Gastroesophageal sphincter (tissue), 3 donors: ENCODE measurements around the gene TJP3.

Source experiments
- EP300 ChIP-seq: sonication (generic); formaldehyde crosslinking; IDR thresholded peaks from one replicate; pipeline ENCODE4 v1.6.1; 2017; ENCODE audit warnings: antibody characterized with exemption, mild to moderate bottlenecking
- POLR2AphosphoS5 ChIP-seq: sonication (generic); formaldehyde crosslinking; IDR thresholded peaks from one replicate; pipeline ENCODE4 v1.6.1; 2017; ENCODE audit warnings: antibody characterized with exemption
- TF ChIP-seq, protein P1 (sequence below), 4 experiments: fragments of 200-600 bp in 2 of 4; fragments of 450-650 bp in 2 of 4; sonication (generic) in 1 of 4; IDR thresholded peaks; one replicate each; pipeline ENCODE4 v1.5.1; 2017 to 2019; ENCODE audit warnings: antibody characterized with exemption in 4 of 4, mild to moderate bottlenecking in 2 of 4, moderate library complexity in 2 of 4

DNA sequence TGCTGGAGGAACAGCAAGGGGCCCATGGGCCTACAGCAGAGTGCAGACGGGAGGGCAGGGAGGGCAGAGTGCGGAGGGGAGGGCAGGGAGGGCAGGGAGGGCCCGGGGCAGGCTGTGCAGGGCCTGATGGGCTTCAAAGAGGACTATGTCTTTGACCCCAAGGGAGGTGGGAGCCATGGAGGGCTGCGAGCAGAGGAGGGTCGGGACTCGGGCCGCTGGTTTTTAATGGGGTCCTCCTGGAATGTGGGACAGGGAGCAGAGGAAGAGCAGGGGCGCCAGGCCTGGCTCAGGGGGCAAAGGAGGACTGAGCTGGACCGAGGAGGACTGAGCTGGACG, 11.6 kb upstream of the TJP3 start:
- TF ChIP-seq POLR2AphosphoS5 (no peak), EP300 (no peak)
- TF ChIP-seq, protein P1, sequence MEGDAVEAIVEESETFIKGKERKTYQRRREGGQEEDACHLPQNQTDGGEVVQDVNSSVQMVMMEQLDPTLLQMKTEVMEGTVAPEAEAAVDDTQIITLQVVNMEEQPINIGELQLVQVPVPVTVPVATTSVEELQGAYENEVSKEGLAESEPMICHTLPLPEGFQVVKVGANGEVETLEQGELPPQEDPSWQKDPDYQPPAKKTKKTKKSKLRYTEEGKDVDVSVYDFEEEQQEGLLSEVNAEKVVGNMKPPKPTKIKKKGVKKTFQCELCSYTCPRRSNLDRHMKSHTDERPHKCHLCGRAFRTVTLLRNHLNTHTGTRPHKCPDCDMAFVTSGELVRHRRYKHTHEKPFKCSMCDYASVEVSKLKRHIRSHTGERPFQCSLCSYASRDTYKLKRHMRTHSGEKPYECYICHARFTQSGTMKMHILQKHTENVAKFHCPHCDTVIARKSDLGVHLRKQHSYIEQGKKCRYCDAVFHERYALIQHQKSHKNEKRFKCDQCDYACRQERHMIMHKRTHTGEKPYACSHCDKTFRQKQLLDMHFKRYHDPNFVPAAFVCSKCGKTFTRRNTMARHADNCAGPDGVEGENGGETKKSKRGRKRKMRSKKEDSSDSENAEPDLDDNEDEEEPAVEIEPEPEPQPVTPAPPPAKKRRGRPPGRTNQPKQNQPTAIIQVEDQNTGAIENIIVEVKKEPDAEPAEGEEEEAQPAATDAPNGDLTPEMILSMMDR (IDR thresholded peaks at IDR 0.05): no peak
